ENCODE data around the gene SOCS6. TPM values are rescaled to one million over a fixed set of nuclear protein-coding genes. Genes with fewer than 3 reads are reported as not detected.
A peak's percentile ranks its signal among the peaks of the same experiment; 100 is the strongest.

SOCS6 gene
- total and polyA plus RNA-seq, 2 of the 13 experiments (the other 11 are each of a cell fraction or from before 2014, with no cell fraction given) = 18.6 to 38.3 TPM

- peak; percentile 76 for TF ChIP-seq ARID5B (CRISPR knock-in tag; IDR thresholded peaks at IDR 0.05)
- no peak for TF ChIP-seq RBM22 (optimal IDR thresholded peaks at IDR 0.05; ENCODE audit: low read length)
- peak; percentile 12; the same call in 1 of the 2 replicates for TF ChIP-seq POLR2G (IDR thresholded peaks at IDR 0.05; ENCODE audit: low read depth, low read length)
- no peak for TF ChIP-seq DNMT3B (CRISPR knock-in tag; conservative IDR thresholded peaks at IDR 0.05)
- no peak for TF ChIP-seq MXD3 (CRISPR knock-in tag; IDR thresholded peaks at IDR 0.05)
- no peak for TF ChIP-seq SRY (CRISPR knock-in tag; IDR thresholded peaks at IDR 0.05)
- no peak for TF ChIP-seq RNF2 (conservative IDR thresholded peaks at IDR 0.05; ENCODE audit: low read depth)
- no peak; the same call in 1 of the 2 replicates for TF ChIP-seq ZBTB38 (CRISPR knock-in tag; IDR thresholded peaks at IDR 0.05)
- no peak for TF ChIP-seq ZFY (CRISPR knock-in tag; IDR thresholded peaks at IDR 0.05)
- no peak; the same call in 1 of the 2 replicates for TF ChIP-seq RXRA (CRISPR knock-in tag; IDR thresholded peaks at IDR 0.05)
- TF ChIP-seq MAFK (conservative IDR thresholded peaks at IDR 0.05 in 1 of 2, IDR thresholded peaks at IDR 0.05 in 1 of 2; ENCODE audit: low read length in 2 of 2) = no peak
- TF ChIP-seq ZKSCAN1 (IDR thresholded peaks at IDR 0.05; ENCODE audit: low read length) = no peak
- no peak for TF ChIP-seq ZNF512B (CRISPR knock-in tag; IDR thresholded peaks at IDR 0.05; ENCODE audit: borderline replicate concordance)
- TF ChIP-seq POLR2AphosphoS5 (IDR thresholded peaks at IDR 0.05; ENCODE audit: low read depth, low read length) = peak; percentile 76; the same call in 1 of the 2 replicates
- no peak for TF ChIP-seq ATF7 (IDR thresholded peaks at IDR 0.05)
- no peak for TF ChIP-seq ATF7 (CRISPR knock-in tag; IDR thresholded peaks at IDR 0.05)
- TF ChIP-seq KAT7 (CRISPR knock-in tag; IDR thresholded peaks at IDR 0.05; ENCODE audit: borderline replicate concordance) = no peak
- no peak for TF ChIP-seq ETV6 (CRISPR knock-in tag; conservative IDR thresholded peaks at IDR 0.05)
- no peak for TF ChIP-seq ZNF138 (CRISPR knock-in tag; IDR thresholded peaks at IDR 0.05; ENCODE audit: low read depth)
- TF ChIP-seq ZNF687 (CRISPR knock-in tag; IDR thresholded peaks at IDR 0.05) = no peak
- TF ChIP-seq ZFAT (CRISPR knock-in tag; conservative IDR thresholded peaks at IDR 0.05) = no peak
- TF ChIP-seq RBM39 (IDR thresholded peaks at IDR 0.05; ENCODE audit: low read depth, low read length, poor library complexity, severe bottlenecking) = no peak
These were observed 88.0 kb downstream of the SOCS6 start (continued) for GRCh38 chr18:70376914-70377258.

Measured in HepG2 (cell line).